Keratinocyte (primary cell): ENCODE data around the gene PIGM. TPM values are rescaled to one million over a fixed set of nuclear protein-coding genes. Genes with fewer than 3 reads are reported as not detected.

Experiments
- DNase-seq: peaks from one replicate; pipeline ENCODE4 v3.0.0-alpha.2; 2011; ENCODE audit warnings: low read depth, missing footprints, low spot score
- FAIRE-seq: peaks from 2 replicates; lab custom pipeline; 2011; peaks lifted over from hg19 to GRCh38; lab: Jason Lieb, UNC
- H2AFZ ChIP-seq: 2 replicates; pipeline ENCODE4 v1.6.0; 2012; ENCODE audit warnings: low read length, control low read depth, inconsistent platforms; ENCODE audit not compliant: control insufficient read depth
- H3K27ac ChIP-seq: 2 replicates; pipeline ENCODE4 v1.5.1; 2011; ENCODE audit warnings: low read length; ENCODE audit not compliant: control insufficient read depth, insufficient read depth
- H3K27me3 ChIP-seq: 3 replicates; pipeline ENCODE4 v1.6.0; 2011; ENCODE audit warnings: low read length; ENCODE audit not compliant: control insufficient read depth, insufficient read depth; ENCODE audit errors: extremely low read depth
- H3K36me3 ChIP-seq, 2 experiments: 2 replicates in 1 of 2; 3 replicates in 1 of 2; pipeline ENCODE4 v1.5.1; 2011; ENCODE audit warnings: low read length in 2 of 2, mild to moderate bottlenecking in 1 of 2; ENCODE audit not compliant: control insufficient read depth in 2 of 2, insufficient read depth in 2 of 2; ENCODE audit errors: extremely low read depth in 1 of 2
- H3K4me1 ChIP-seq: 3 replicates; pipeline ENCODE4 v1.5.1; 2011; ENCODE audit warnings: low read length; ENCODE audit not compliant: control insufficient read depth, insufficient read depth; ENCODE audit errors: extremely low read depth
- H3K4me2 ChIP-seq: 3 replicates; pipeline ENCODE4 v1.6.0; 2011; ENCODE audit warnings: low read depth, low read length; ENCODE audit not compliant: control insufficient read depth, insufficient read depth; ENCODE audit errors: extremely low read depth
- H3K4me3 ChIP-seq, 3 experiments: fragments of 200-600 bp in 1 of 3; sonication (generic) in 1 of 3; 2 replicates in 2 of 3; 3 replicates in 1 of 3; pipeline ENCODE4 v1.5.1; 2011 to 2016; ENCODE audit warnings: low read length in 3 of 3, mild to moderate bottlenecking in 3 of 3, control low read depth in 2 of 3, inconsistent platforms in 1 of 3, low read depth in 1 of 3, mixed read lengths in 1 of 3, mixed run types in 1 of 3, moderate library complexity in 1 of 3; ENCODE audit not compliant: control insufficient read depth in 2 of 3, insufficient read depth in 2 of 3; ENCODE audit errors: extremely low read depth in 1 of 3
- H3K79me2 ChIP-seq: 2 replicates; pipeline ENCODE4 v1.6.0; 2012; ENCODE audit warnings: low read length; ENCODE audit not compliant: control insufficient read depth, insufficient read depth
- H3K9ac ChIP-seq: 3 replicates; pipeline ENCODE4 v1.6.0; 2011; ENCODE audit warnings: low read length; ENCODE audit not compliant: control insufficient read depth, insufficient read depth; ENCODE audit errors: extremely low read depth
- H3K9me1 ChIP-seq: 3 replicates; pipeline ENCODE4 v1.6.0; 2011; ENCODE audit warnings: low read length; ENCODE audit not compliant: control insufficient read depth, insufficient read depth; ENCODE audit errors: extremely low read depth
- H3K9me3 ChIP-seq: 2 replicates; pipeline ENCODE4 v1.5.1; 2012; ENCODE audit warnings: low read depth, low read length; ENCODE audit not compliant: control insufficient read depth
- H4K20me1 ChIP-seq: 3 replicates; pipeline ENCODE4 v1.6.0; 2011; ENCODE audit warnings: low read length; ENCODE audit not compliant: control insufficient read depth, insufficient read depth; ENCODE audit errors: extremely low read depth
- CTCF ChIP-seq, 3 experiments: IDR thresholded peaks in 1 of 3; conservative IDR thresholded peaks in 1 of 3; optimal IDR thresholded peaks in 1 of 3; 2 replicates in 2 of 3; 3 replicates in 1 of 3; pipeline versions ENCODE3 to v1.5.1; 2011; ENCODE audit warnings: low read length in 3 of 3, mild to moderate bottlenecking in 3 of 3, moderate library complexity in 2 of 3, control low read depth in 1 of 3, inconsistent platforms in 1 of 3; ENCODE audit not compliant: insufficient read depth in 2 of 3; ENCODE audit errors: extremely low read depth in 1 of 3
- EZH2 ChIP-seq: IDR thresholded peaks from one replicate; pipeline ENCODE4 v1.6.1; 2012; ENCODE audit warnings: inconsistent platforms, mild to moderate bottlenecking, low read length, moderate library complexity
- dilution Hi-C: fragments of 300-500 bp; cut with MboI; formaldehyde crosslinking; loops from one replicate; pipeline ENCODE4 v1.7.0; 2020; ENCODE audit warnings: low sequenced_read_pairs; ENCODE audit not compliant: extremely low pct_ligation_motif_present
- polyA plus RNA-seq, 5 experiments: library from polyadenylated mRNA; depleted of rRNA in 3 of 5; stranded (reverse) in 3 of 5; stranded (forward) in 1 of 5; unstranded in 1 of 5; fragments of >200 nt; gene quantifications; 1 replicate in 1 of 5; 2 replicates in 3 of 5; 3 replicates in 1 of 5; pipeline versions ENCODE4 v1.2.1 to v1.2.3, GENCODE V29; 2011 to 2012; ENCODE audit warnings: missing spikeins in 2 of 5, low read depth in 1 of 5, low replicate concordance in 1 of 5

PIGM gene
- polyA plus RNA-seq, 1 donor (not counting 4 experiments of a cell fraction or from before 2014, with no cell fraction given), result 3.1 TPM

GRCh38 chr1:160045653-160046052 is 13.9 kb upstream of the PIGM start:
- Histone ChIP-seq H3K4me1 (no peaks in the 10 kb centered on the region), H3K9me3 (no peaks in the 10 kb centered on the region), H4K20me1 (no peaks in the 10 kb centered on the region), H3K4me2 (no peak overlapping the region), H3K4me3 (no peak overlapping the region), H3K9me1 (no peaks in the 10 kb centered on the region), H3K27me3 (peaks cover 20% of the 10 kb centered on the region), H2AFZ (no peak overlapping the region), H3K36me3 (no peaks in the 10 kb centered on the region), H3K9ac (no peak overlapping the region), H3K27ac (no peak overlapping the region), H3K79me2 (no peaks in the 10 kb centered on the region)
- FAIRE-seq (no peak), DNase-seq (no peak)
- TF ChIP-seq EZH2, result no peak
- no peak for TF ChIP-seq CTCF (optimal IDR thresholded peaks at IDR 0.05 in 1 of 3, IDR thresholded peaks at IDR 0.05 in 1 of 3, conservative IDR thresholded peaks at IDR 0.05 in 1 of 3; ENCODE audit: extremely low read depth in 1 of 3, insufficient read depth in 2 of 3, low read length in 3 of 3)
- dilution Hi-C loops, result loop anchor here (25.0 kb wide), 1 partner anchor 258 kb away; the partner anchor contains the start of gene DUSP23

- Histone ChIP-seq H3K9me3 (no peaks in the 10 kb centered on the region), H3K9ac (no peak overlapping the region), H2AFZ (no peak overlapping the region), H3K4me2 (no peak overlapping the region), H3K27ac (no peak overlapping the region), H3K4me1 (no peaks in the 10 kb centered on the region), H3K27me3 (peaks cover 20% of the 10 kb centered on the region), H3K79me2 (no peaks in the 10 kb centered on the region), H3K9me1 (no peaks in the 10 kb centered on the region), H3K36me3 (no peaks in the 10 kb centered on the region), H3K4me3 (no peak overlapping the region), H4K20me1 (no peaks in the 10 kb centered on the region)
- TF ChIP-seq EZH2 (no peak), CTCF (optimal IDR thresholded peaks at IDR 0.05 in 1 of 3, IDR thresholded peaks at IDR 0.05 in 1 of 3, conservative IDR thresholded peaks at IDR 0.05 in 1 of 3; ENCODE audit: extremely low read depth in 1 of 3, insufficient read depth in 2 of 3, low read length in 3 of 3) (no peak)
- no peak for FAIRE-seq
- DNase-seq, result no peak
- dilution Hi-C loops, result loop anchor here (25.0 kb wide), 1 partner anchor 256 kb away; the partner anchor contains the start of gene DUSP23
These were observed 11.8 kb upstream of the PIGM start for GRCh38 chr1:160043543-160043942.
